Kidney epithelial cell (primary cell): ENCODE data around the gene FAM20C. TPM values are rescaled to one million over a fixed set of nuclear protein-coding genes. Genes with fewer than 3 reads are reported as not detected.

Source experiments
- DNase-seq: peaks from one replicate; pipeline ENCODE4 v3.0.0-alpha.2; 2010; ENCODE audit warnings: low read depth
- H3K27me3 ChIP-seq: 2 replicates; pipeline ENCODE4 v1.6.0; 2011; ENCODE audit warnings: low read length; ENCODE audit not compliant: control insufficient read depth, insufficient read depth
- H3K36me3 ChIP-seq: 2 replicates; pipeline ENCODE4 v1.5.1; 2011; ENCODE audit warnings: low read length; ENCODE audit not compliant: control insufficient read depth, insufficient read depth
- H3K4me3 ChIP-seq: 2 replicates; pipeline ENCODE4 v1.5.1; 2011; ENCODE audit warnings: low read depth, mild to moderate bottlenecking, control low read depth, low read length
- CTCF ChIP-seq: IDR thresholded peaks from 2 replicates; pipeline ENCODE4 v1.5.1; 2011; ENCODE audit warnings: mild to moderate bottlenecking, moderate library complexity, low read length, control low read depth, inconsistent platforms; ENCODE audit not compliant: insufficient read depth, poor library complexity, severe bottlenecking
- total RNA-seq: library from RNA; depleted of rRNA; stranded (reverse); fragments of >200 nt; gene quantifications from 2 replicates; pipeline ENCODE4 v1.2.3, GENCODE V29; 2015

FAM20C gene
- total RNA-seq, 1 donor from 2014 or later = 39.1 TPM

- peaks cover 3% of the 10 kb centered on the region for H3K36me3 ChIP-seq
- no peaks in the 10 kb centered on the region for H3K27me3 ChIP-seq
- no peak for DNase-seq
- no peak for TF ChIP-seq CTCF
- no peak overlapping the region for H3K4me3 ChIP-seq
Observed at GRCh38 chr7:245574-246295, 53.4 kb downstream of the FAM20C start.

GRCh38 chr7:246451-246850 is 54.1 kb downstream of the FAM20C start:
- Histone ChIP-seq H3K4me3 (no peak overlapping the region), H3K27me3 (no peaks in the 10 kb centered on the region), H3K36me3 (peaks cover 3% of the 10 kb centered on the region)
- DNase-seq = no peak
- no peak for TF ChIP-seq CTCF

- Histone ChIP-seq H3K4me3 (no peak overlapping the region), H3K27me3 (no peaks in the 10 kb centered on the region), H3K36me3 (peaks cover 3% of the 10 kb centered on the region)
- DNase-seq = no peak
- no peak for TF ChIP-seq CTCF
Observed at GRCh38 chr7:247181-247580, 54.8 kb downstream of the FAM20C start.

- TF ChIP-seq CTCF = no peak
- peaks cover 3% of the 10 kb centered on the region for H3K36me3 ChIP-seq
- no peak for DNase-seq
Observed at GRCh38 chr7:247636-248035, 55.3 kb downstream of the FAM20C start.

GRCh38 chr7:248732-249435 is 56.5 kb downstream of the FAM20C start:
- H3K4me3 ChIP-seq = no peak overlapping the region
- no peaks in the 10 kb centered on the region for H3K27me3 ChIP-seq
- peaks cover 3% of the 10 kb centered on the region for H3K36me3 ChIP-seq
- TF ChIP-seq CTCF = no peak
- DNase-seq = no peak

More at GRCh38 chr7:247636-248035, 55.3 kb downstream of the FAM20C start:
- Histone ChIP-seq H3K27me3 (no peaks in the 10 kb centered on the region), H3K4me3 (no peak overlapping the region)

GRCh38 chr7:249989-250388 is 57.6 kb downstream of the FAM20C start:
- DNase-seq = no peak
- Histone ChIP-seq H3K4me3 (no peak overlapping the region), H3K27me3 (no peaks in the 10 kb centered on the region), H3K36me3 (peaks cover 3% of the 10 kb centered on the region)
- TF ChIP-seq CTCF = no peak
